ENCODE measurements around the gene HYCC2. TPM values are rescaled to one million over a fixed set of nuclear protein-coding genes. Genes with fewer than 3 reads are reported as not detected.
"Not testable (repeated sequence)": the region's sequence is repeated elsewhere in the genome, so short reads cannot be mapped to it uniquely, and the experiment has no call there.

HYCC2 gene
- total RNA-seq, 1 donor: 17.7 TPM

- H3K4me3 ChIP-seq (ENCODE audit: low read depth, low read length): peak overlapping the region; percentile 99
- TF ChIP-seq, protein P1, sequence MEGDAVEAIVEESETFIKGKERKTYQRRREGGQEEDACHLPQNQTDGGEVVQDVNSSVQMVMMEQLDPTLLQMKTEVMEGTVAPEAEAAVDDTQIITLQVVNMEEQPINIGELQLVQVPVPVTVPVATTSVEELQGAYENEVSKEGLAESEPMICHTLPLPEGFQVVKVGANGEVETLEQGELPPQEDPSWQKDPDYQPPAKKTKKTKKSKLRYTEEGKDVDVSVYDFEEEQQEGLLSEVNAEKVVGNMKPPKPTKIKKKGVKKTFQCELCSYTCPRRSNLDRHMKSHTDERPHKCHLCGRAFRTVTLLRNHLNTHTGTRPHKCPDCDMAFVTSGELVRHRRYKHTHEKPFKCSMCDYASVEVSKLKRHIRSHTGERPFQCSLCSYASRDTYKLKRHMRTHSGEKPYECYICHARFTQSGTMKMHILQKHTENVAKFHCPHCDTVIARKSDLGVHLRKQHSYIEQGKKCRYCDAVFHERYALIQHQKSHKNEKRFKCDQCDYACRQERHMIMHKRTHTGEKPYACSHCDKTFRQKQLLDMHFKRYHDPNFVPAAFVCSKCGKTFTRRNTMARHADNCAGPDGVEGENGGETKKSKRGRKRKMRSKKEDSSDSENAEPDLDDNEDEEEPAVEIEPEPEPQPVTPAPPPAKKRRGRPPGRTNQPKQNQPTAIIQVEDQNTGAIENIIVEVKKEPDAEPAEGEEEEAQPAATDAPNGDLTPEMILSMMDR (IDR thresholded peaks at IDR 0.05; ENCODE audit: insufficient read depth, low read depth, low read length): no peak
- no peak for DNase-seq (ENCODE audit: low read depth)
Measured at GRCh38 chr2:201072201-201072530, 695 bp upstream of the HYCC2 start.

DNA sequence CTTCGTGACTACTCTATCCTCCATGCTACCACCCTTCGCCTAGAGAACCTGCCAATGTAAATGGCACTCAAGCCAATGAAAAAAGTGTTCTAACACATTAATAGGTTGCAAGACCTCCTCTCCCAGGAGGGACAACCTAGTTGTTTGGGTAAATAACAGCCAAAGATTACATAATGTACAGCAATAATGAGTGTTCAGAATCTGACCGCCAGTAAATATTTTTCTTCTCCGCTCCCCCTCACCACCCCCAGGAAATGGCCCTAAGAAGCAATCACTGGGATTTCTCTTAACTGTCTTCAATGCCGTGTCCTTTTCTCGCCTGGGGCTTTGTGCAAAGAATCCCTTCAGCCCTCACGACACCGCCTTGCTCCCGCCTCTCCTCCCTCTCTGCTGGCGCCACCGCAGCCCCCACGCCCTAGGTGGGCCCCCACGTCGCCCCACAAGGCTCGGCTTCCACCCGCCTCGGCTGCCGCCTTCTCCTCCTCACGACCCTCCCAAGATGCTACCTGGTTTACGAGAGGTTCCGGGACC, 458 bp downstream of the HYCC2 start:
- TF ChIP-seq, protein P1 (IDR thresholded peaks at IDR 0.05; ENCODE audit: insufficient read depth, low read depth, low read length): no peak
- H3K4me3 ChIP-seq (ENCODE audit: low read depth, low read length): peak overlapping the region; percentile 99
- peak; percentile 42 for DNase-seq (ENCODE audit: low read depth)

- H3K4me3 ChIP-seq (ENCODE audit: low read depth, low read length): no peak overlapping the region
- TF ChIP-seq, protein P1 (IDR thresholded peaks at IDR 0.05; ENCODE audit: insufficient read depth, low read depth, low read length): no peak
- no peak for DNase-seq (ENCODE audit: low read depth)
Measured at GRCh38 chr2:201064797-201065329, 6.6 kb downstream of the HYCC2 start.

DNA sequence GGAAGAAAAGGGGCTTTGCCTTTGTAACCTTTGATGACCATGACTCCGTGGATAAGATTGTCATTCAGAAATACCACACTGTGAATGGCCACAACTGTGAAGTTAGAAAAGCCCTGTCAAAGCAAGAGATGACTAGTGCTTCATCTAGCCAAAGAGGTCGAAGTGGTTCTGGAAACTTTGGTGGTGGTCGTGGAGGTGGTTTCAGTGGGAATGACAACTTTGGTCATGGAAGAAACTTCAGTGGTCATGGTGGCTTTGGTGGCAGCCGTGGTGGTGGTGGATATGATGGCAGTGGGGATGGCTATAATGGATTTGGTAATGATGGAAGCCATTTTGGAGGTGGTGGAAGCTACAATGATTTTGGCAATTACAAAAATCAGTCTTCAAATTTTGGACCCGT, 8.0 kb downstream of the HYCC2 start:
- not testable (repeated sequence) for H3K4me3 ChIP-seq (ENCODE audit: low read depth, low read length); DNase-seq (ENCODE audit: low read depth)

- no peak overlapping the region for H3K4me3 ChIP-seq (ENCODE audit: low read depth, low read length)
- TF ChIP-seq, protein P1 (IDR thresholded peaks at IDR 0.05; ENCODE audit: insufficient read depth, low read depth, low read length): no peak
- no peak for DNase-seq (ENCODE audit: low read depth)
Measured at GRCh38 chr2:201059961-201060755, 11.3 kb downstream of the HYCC2 start.

DNA sequence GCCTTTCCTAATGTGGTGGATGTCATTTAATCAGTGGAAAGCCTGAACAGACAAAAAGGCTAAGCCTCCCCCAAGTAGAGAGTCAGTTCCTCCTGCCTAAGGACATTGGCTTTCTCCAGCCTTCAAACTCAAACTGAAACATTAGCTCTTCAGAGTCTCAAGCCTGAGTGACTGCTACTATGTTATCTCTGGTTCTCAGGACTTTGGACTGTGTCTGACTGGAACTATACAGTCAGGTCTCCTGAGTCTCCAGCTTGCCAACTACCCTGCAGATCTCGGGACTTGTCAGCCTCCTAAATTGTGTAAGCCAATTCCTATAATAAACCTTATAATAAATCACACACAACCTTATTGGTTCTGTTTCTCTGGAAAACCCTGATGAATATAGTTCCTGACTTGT, 12.6 kb downstream of the HYCC2 start:
- H3K4me3 ChIP-seq (ENCODE audit: low read depth, low read length): no peak overlapping the region
- TF ChIP-seq, protein P1 (IDR thresholded peaks at IDR 0.05; ENCODE audit: insufficient read depth, low read depth, low read length): no peak
- no peak for DNase-seq (ENCODE audit: low read depth)

GRCh38 chr2:201057715-201058248, 13.7 kb downstream of the HYCC2 start:
- no peak overlapping the region for H3K4me3 ChIP-seq (ENCODE audit: low read depth, low read length)
- no peak for DNase-seq (ENCODE audit: low read depth)
- TF ChIP-seq, protein P1 (IDR thresholded peaks at IDR 0.05; ENCODE audit: insufficient read depth, low read depth, low read length): no peak

Data from fibroblast of villous mesenchyme (primary cell).